HepG2 (cell line): Measurements from ENCODE around the gene SLC5A3.

Experiments used
- GATAD1 ChIP-seq: IDR thresholded peaks from 2 replicates; pipeline ENCODE4 v1.6.1; 2016; ENCODE audit warnings: missing genetic modification reagents, missing compliant biosample characterization
- MTF1 ChIP-seq: sonication (generic); formaldehyde crosslinking; IDR thresholded peaks from 2 replicates; pipeline ENCODE4 v1.5.0; 2020; ENCODE audit warnings: missing genetic modification reagents
- NFE2L1 ChIP-seq: sonication (generic); formaldehyde crosslinking; IDR thresholded peaks from 2 replicates; pipeline ENCODE4 v1.4.0; 2020; ENCODE audit warnings: missing genetic modification reagents, mild to moderate bottlenecking, borderline replicate concordance
- PCBP1 ChIP-seq: fragments of 200-400 bp; formaldehyde crosslinking; IDR thresholded peaks from 2 replicates; pipeline ENCODE4 v1.6.1; 2017; ENCODE audit warnings: mild to moderate bottlenecking, low read depth, low read length, borderline replicate concordance
- RAD21 ChIP-seq: fragments of 450-650 bp; formaldehyde crosslinking; IDR thresholded peaks from 2 replicates; pipeline ENCODE4 v1.5.0; 2020; ENCODE audit warnings: mild to moderate bottlenecking
- ZBTB7A ChIP-seq: sonication (generic); formaldehyde crosslinking; IDR thresholded peaks from 2 replicates; pipeline ENCODE4 v1.8.0; 2022; ENCODE audit warnings: mild to moderate bottlenecking, missing genetic modification reagents
- ZNF337 ChIP-seq: sonication (generic); formaldehyde crosslinking; IDR thresholded peaks from 2 replicates; pipeline ENCODE4 v1.5.1; 2020; ENCODE audit warnings: missing genetic modification reagents, low read depth, mild to moderate bottlenecking, borderline replicate concordance
- ZNF619 ChIP-seq: sonication (generic); formaldehyde crosslinking; IDR thresholded peaks from 2 replicates; pipeline ENCODE4 v1.4.0; 2020; ENCODE audit warnings: mild to moderate bottlenecking, missing genetic modification reagents
- TF ChIP-seq, protein P1 (sequence below): sonication (generic); formaldehyde crosslinking; IDR thresholded peaks from 2 replicates; pipeline ENCODE4 v1.4.0; 2020; ENCODE audit warnings: low read depth, missing genetic modification reagents
- TF ChIP-seq, protein P2 (sequence below): sonication (generic); formaldehyde crosslinking; conservative IDR thresholded peaks from 2 replicates; pipeline ENCODE4 v1.8.0; 2022; ENCODE audit warnings: mild to moderate bottlenecking, moderate library complexity, missing genetic modification reagents
- TF ChIP-seq, protein P3 (sequence below): sonication (generic); formaldehyde crosslinking; IDR thresholded peaks from 2 replicates; pipeline ENCODE4 v1.5.0; 2020; ENCODE audit warnings: mild to moderate bottlenecking, missing genetic modification reagents, moderate library complexity
- TF ChIP-seq, protein P4 (sequence below): sonication (generic); formaldehyde crosslinking; conservative IDR thresholded peaks from 2 replicates; pipeline ENCODE4 v1.4.0; 2020; ENCODE audit warnings: missing genetic modification reagents

DNA sequence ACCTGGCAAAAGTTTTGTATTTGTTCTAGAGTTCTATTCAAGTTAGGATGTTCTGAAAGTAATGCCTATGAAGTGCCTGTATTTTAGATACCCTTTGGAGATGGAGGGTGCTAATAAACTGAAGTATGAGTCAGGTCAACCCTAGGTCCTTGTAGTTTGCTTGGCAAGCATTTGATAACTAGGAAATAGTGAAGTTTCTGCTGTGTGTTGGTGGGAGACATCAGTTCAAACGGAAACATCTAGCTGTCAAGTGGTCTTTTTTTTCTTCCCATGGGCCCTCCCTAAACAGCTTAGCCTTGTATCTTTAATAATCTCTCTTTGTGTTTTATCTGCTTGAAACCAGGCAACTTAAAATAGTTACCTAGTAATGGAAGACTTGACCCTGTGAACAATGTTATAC, 4.5 kb downstream of the SLC5A3 start:
- TF ChIP-seq, protein P1, sequence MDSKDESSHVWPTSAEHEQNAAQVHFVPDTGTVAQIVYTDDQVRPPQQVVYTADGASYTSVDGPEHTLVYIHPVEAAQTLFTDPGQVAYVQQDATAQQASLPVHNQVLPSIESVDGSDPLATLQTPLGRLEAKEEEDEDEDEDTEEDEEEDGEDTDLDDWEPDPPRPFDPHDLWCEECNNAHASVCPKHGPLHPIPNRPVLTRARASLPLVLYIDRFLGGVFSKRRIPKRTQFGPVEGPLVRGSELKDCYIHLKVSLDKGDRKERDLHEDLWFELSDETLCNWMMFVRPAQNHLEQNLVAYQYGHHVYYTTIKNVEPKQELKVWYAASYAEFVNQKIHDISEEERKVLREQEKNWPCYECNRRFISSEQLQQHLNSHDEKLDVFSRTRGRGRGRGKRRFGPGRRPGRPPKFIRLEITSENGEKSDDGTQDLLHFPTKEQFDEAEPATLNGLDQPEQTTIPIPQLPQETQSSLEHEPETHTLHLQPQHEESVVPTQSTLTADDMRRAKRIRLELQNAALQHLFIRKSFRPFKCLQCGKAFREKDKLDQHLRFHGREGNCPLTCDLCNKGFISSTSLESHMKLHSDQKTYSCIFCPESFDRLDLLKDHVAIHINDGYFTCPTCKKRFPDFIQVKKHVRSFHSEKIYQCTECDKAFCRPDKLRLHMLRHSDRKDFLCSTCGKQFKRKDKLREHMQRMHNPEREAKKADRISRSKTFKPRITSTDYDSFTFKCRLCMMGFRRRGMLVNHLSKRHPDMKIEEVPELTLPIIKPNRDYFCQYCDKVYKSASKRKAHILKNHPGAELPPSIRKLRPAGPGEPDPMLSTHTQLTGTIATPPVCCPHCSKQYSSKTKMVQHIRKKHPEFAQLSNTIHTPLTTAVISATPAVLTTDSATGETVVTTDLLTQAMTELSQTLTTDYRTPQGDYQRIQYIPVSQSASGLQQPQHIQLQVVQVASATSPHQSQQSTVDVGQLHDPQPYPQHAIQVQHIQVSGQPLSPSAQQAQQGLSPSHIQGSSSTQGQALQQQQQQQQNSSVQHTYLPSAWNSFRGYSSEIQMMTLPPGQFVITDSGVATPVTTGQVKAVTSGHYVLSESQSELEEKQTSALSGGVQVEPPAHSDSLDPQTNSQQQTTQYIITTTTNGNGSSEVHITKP (CRISPR knock-in tag) = no peak
- TF ChIP-seq ZNF337 (CRISPR knock-in tag) (no peak), RAD21 (CRISPR knock-in tag) (no peak), PCBP1 (no peak), ZNF619 (no peak), GATAD1 (no peak), MTF1 (CRISPR knock-in tag) (no peak), ZBTB7A (CRISPR knock-in tag) (no peak), NFE2L1 (CRISPR knock-in tag) (no peak)
- TF ChIP-seq, protein P2, sequence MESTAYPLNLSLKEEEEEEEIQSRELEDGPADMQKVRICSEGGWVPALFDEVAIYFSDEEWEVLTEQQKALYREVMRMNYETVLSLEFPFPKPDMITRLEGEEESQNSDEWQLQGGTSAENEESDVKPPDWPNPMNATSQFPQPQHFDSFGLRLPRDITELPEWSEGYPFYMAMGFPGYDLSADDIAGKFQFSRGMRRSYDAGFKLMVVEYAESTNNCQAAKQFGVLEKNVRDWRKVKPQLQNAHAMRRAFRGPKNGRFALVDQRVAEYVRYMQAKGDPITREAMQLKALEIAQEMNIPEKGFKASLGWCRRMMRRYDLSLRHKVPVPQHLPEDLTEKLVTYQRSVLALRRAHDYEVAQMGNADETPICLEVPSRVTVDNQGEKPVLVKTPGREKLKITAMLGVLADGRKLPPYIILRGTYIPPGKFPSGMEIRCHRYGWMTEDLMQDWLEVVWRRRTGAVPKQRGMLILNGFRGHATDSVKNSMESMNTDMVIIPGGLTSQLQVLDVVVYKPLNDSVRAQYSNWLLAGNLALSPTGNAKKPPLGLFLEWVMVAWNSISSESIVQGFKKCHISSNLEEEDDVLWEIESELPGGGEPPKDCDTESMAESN (CRISPR knock-in tag) = no peak
- TF ChIP-seq, protein P3, sequence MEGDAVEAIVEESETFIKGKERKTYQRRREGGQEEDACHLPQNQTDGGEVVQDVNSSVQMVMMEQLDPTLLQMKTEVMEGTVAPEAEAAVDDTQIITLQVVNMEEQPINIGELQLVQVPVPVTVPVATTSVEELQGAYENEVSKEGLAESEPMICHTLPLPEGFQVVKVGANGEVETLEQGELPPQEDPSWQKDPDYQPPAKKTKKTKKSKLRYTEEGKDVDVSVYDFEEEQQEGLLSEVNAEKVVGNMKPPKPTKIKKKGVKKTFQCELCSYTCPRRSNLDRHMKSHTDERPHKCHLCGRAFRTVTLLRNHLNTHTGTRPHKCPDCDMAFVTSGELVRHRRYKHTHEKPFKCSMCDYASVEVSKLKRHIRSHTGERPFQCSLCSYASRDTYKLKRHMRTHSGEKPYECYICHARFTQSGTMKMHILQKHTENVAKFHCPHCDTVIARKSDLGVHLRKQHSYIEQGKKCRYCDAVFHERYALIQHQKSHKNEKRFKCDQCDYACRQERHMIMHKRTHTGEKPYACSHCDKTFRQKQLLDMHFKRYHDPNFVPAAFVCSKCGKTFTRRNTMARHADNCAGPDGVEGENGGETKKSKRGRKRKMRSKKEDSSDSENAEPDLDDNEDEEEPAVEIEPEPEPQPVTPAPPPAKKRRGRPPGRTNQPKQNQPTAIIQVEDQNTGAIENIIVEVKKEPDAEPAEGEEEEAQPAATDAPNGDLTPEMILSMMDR (CRISPR knock-in tag) = no peak
- TF ChIP-seq, protein P4, sequence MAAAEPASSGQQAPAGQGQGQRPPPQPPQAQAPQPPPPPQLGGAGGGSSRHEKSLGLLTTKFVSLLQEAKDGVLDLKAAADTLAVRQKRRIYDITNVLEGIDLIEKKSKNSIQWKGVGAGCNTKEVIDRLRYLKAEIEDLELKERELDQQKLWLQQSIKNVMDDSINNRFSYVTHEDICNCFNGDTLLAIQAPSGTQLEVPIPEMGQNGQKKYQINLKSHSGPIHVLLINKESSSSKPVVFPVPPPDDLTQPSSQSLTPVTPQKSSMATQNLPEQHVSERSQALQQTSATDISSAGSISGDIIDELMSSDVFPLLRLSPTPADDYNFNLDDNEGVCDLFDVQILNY (CRISPR knock-in tag) = no peak
